Liver (tissue), 9 donors: ENCODE data around the gene CTRB1. TPM values are rescaled to one million over a fixed set of nuclear protein-coding genes. Genes with fewer than 3 reads are reported as not detected.
"Not testable (repeated sequence)": the region's sequence is repeated elsewhere in the genome, so short reads cannot be mapped to it uniquely, and the experiment has no call there.

Experiments used
- DNase-seq: peaks from one replicate; pipeline ENCODE4 v3.0.0-alpha.2; 2017; ENCODE audit warnings: low spot score
- H3K27ac ChIP-seq, 2 donors: one replicate each; pipeline ENCODE4 v1.7.0; 2013; ENCODE audit warnings: inconsistent platforms in 2 of 2, low read length in 2 of 2, control low read depth in 1 of 2, low read depth in 1 of 2, mild to moderate bottlenecking in 1 of 2
- H3K27me3 ChIP-seq, 4 donors: one replicate each; pipeline versions ENCODE4 v1.6.1 to v1.7.0; 2013; ENCODE audit warnings: low read length in 3 of 4, inconsistent platforms in 1 of 4, mild to moderate bottlenecking in 1 of 4, moderate library complexity in 1 of 4; ENCODE audit not compliant: control insufficient read depth in 4 of 4, insufficient read depth in 4 of 4
- H3K36me3 ChIP-seq, 4 donors: one replicate each; pipeline versions ENCODE4 v1.6.1 to v1.7.0; 2013; ENCODE audit warnings: low read length in 3 of 4, mild to moderate bottlenecking in 3 of 4, low read depth in 1 of 4, moderate library complexity in 1 of 4; ENCODE audit not compliant: control insufficient read depth in 4 of 4, insufficient read depth in 3 of 4
- H3K4me1 ChIP-seq, 4 donors: one replicate each; pipeline versions ENCODE4 v1.6.1 to v1.7.0; 2013; ENCODE audit warnings: low read length in 3 of 4, mild to moderate bottlenecking in 3 of 4, moderate library complexity in 1 of 4; ENCODE audit not compliant: control insufficient read depth in 4 of 4, insufficient read depth in 4 of 4
- H3K4me3 ChIP-seq, 3 donors: one replicate each; pipeline versions ENCODE4 v1.6.1 to v1.7.0; 2013; ENCODE audit warnings: low read length in 3 of 3, control low read depth in 1 of 3, low read depth in 1 of 3, mild to moderate bottlenecking in 1 of 3
- H3K9ac ChIP-seq, 2 donors: one replicate each; pipeline ENCODE4 v1.7.0; 2013; ENCODE audit warnings: low read length in 2 of 2, mild to moderate bottlenecking in 2 of 2, moderate library complexity in 2 of 2, control low read depth in 1 of 2, low read depth in 1 of 2
- H3K9me3 ChIP-seq, 4 donors: one replicate each; pipeline versions ENCODE4 v1.6.1 to v1.7.0; 2013; ENCODE audit warnings: low read length in 3 of 4; ENCODE audit not compliant: control insufficient read depth in 4 of 4
- ATF3 ChIP-seq: IDR thresholded peaks from 2 replicates; pipeline ENCODE4 v1.6.1; 2016; ENCODE audit warnings: antibody characterized with exemption
- CTCF ChIP-seq: fragments of 150-350 bp; IDR thresholded peaks from 2 replicates; pipeline ENCODE4 v1.5.1; 2017; ENCODE audit warnings: improper control_type of control experiment, low read depth, low read length; ENCODE audit not compliant: missing input control
- EGR1 ChIP-seq, 2 donors: IDR thresholded peaks; 2 replicates each; pipeline ENCODE4 v1.6.1; 2016 to 2018; ENCODE audit warnings: antibody characterized with exemption in 2 of 2, low read depth in 2 of 2
- GABPA ChIP-seq, 2 donors: IDR thresholded peaks in 1 of 2; conservative IDR thresholded peaks in 1 of 2; 2 replicates each; pipeline ENCODE4 v1.6.1; 2016; ENCODE audit warnings: antibody characterized with exemption in 2 of 2, mild to moderate bottlenecking in 1 of 2, moderate library complexity in 1 of 2
- HNF4G ChIP-seq: IDR thresholded peaks from 2 replicates; pipeline ENCODE4 v1.6.1; 2016; ENCODE audit warnings: antibody characterized with exemption
- JUND ChIP-seq, 2 donors: IDR thresholded peaks; 2 replicates each; pipeline ENCODE4 v1.6.1; 2016; ENCODE audit warnings: antibody characterized with exemption in 2 of 2
- NR2F2 ChIP-seq: IDR thresholded peaks from 2 replicates; pipeline ENCODE4 v1.6.1; 2016; ENCODE audit warnings: antibody characterized with exemption
- RXRA ChIP-seq, 2 donors: IDR thresholded peaks; 2 replicates each; pipeline ENCODE4 v1.6.1; 2017 to 2018; ENCODE audit warnings: antibody characterized with exemption in 2 of 2, mild to moderate bottlenecking in 1 of 2
- WGBS: extraction: QIAGEN DNeasy Blood & Tissue Kit; methylation state at CpG from one replicate; pipeline ENCODE4 v1.1.7; 2013; 5-methylcytosine and 5-hydroxymethylcytosine counted together
- polyA plus RNA-seq, 2 donors: library from polyadenylated mRNA; stranded (reverse) in 1 of 2; unstranded in 1 of 2; fragments of 200-250 nt in 1 of 2; fragments of >200 nt in 1 of 2; fragmentation: Nextera tagmentation in 1 of 2; extraction: Ambion mirVana in 1 of 2; gene quantifications; one replicate each; pipeline versions ENCODE4 v1.2.1 to v1.2.3, GENCODE V29; 2013 to 2015
- total RNA-seq, 2 donors: library from RNA; depleted of rRNA; stranded (reverse); fragments of >200 nt; gene quantifications; one replicate each; pipeline ENCODE4 v1.2.3, GENCODE V29; 2014
- donor health status: healthy.
- donor health status: healthy.
- donor health status: healthy.
- donor health status: healthy.
- donor health status: healthy.

The CTRB1 gene
- total and polyA plus RNA-seq, 4 donors, result not detected

GRCh38 chr16:75238853-75239541, 20.2 kb downstream of the CTRB1 start:
- H3K27ac ChIP-seq, result peak overlapping the region; percentile 44 to 65
- H3K4me1 ChIP-seq, result peaks cover 0 to 10% (median 1%) of the 10 kb centered on the region in 4 donors
- H3K9ac ChIP-seq, result no peak overlapping the region
- no peaks in the 10 kb centered on the region for H3K27me3 ChIP-seq
- peaks cover 8 to 35% (median 18%) of the 10 kb centered on the region in 4 donors for H3K36me3 ChIP-seq
- WGBS, result 80% methylated on average over 16 of the region's 16 CpGs
- no peak for TF ChIP-seq EGR1 (IDR thresholded peaks at IDR 0.05; ENCODE audit: low read depth in 2 of 2)
- no peak for TF ChIP-seq RXRA (IDR thresholded peaks at IDR 0.05)
- no peak for TF ChIP-seq CTCF
- TF ChIP-seq ATF3, result no peak
- no peak for TF ChIP-seq JUND (IDR thresholded peaks at IDR 0.05)
- no peak for TF ChIP-seq NR2F2
- H3K9me3 ChIP-seq, result no peaks in the 10 kb centered on the region
- no peak overlapping the region for H3K4me3 ChIP-seq
- no peak for DNase-seq

- Histone ChIP-seq H3K9me3 (no peaks in the 10 kb centered on the region), H3K27me3 (no peaks in the 10 kb centered on the region), H3K9ac (no peak overlapping the region), H3K36me3 (peaks cover 8 to 35% (median 18%) of the 10 kb centered on the region in 4 donors), H3K4me1 (peaks cover 0 to 10% (median 4%) of the 10 kb centered on the region in 4 donors), H3K27ac (peak overlapping the region in 1 of 2 donors; percentile 7), H3K4me3 (no peak overlapping the region)
- no peak for DNase-seq
- WGBS, result 92% methylated on average over 19 of the region's 19 CpGs
- TF ChIP-seq ATF3, result no peak
Observed at GRCh38 chr16:75239542-75240122, 20.8 kb downstream of the CTRB1 start.

- not testable (repeated sequence) for DNase-seq, H3K4me3 ChIP-seq, H3K9me3 ChIP-seq, H3K9ac ChIP-seq, H3K27me3 ChIP-seq, H3K27ac ChIP-seq
- H3K4me1 ChIP-seq, result peaks cover 0 to 18% (median 12%) of the 10 kb centered on the region in 4 donors
- 91% methylated on average over 7 of the region's 7 CpGs for WGBS
- H3K36me3 ChIP-seq, result peaks cover 8 to 27% (median 12%) of the 10 kb centered on the region in 4 donors
Observed at GRCh38 chr16:75240633-75241032, 21.8 kb downstream of the CTRB1 start.

GRCh38 chr16:75241412-75241811, 22.6 kb downstream of the CTRB1 start:
- TF ChIP-seq HNF4G, result no peak
- no peak for TF ChIP-seq GABPA (IDR thresholded peaks at IDR 0.05 in 1 of 2, conservative IDR thresholded peaks at IDR 0.05 in 1 of 2)
- no peak for TF ChIP-seq NR2F2
- no peak for TF ChIP-seq EGR1 (IDR thresholded peaks at IDR 0.05; ENCODE audit: low read depth in 2 of 2)
- no peak overlapping the region for H3K4me3 ChIP-seq
- H3K4me1 ChIP-seq, result peaks cover 3 to 22% (median 15%) of the 10 kb centered on the region in 4 donors
- no peaks in the 10 kb centered on the region for H3K27me3 ChIP-seq
- no peak overlapping the region for H3K27ac ChIP-seq
- no peak overlapping the region for H3K9ac ChIP-seq
- peaks cover 8 to 20% (median 9%) of the 10 kb centered on the region in 4 donors for H3K36me3 ChIP-seq
- H3K9me3 ChIP-seq, result no peaks in the 10 kb centered on the region
- 81% methylated on average over 8 of the region's 8 CpGs for WGBS
- no peak for DNase-seq
